Right lobe of liver (tissue), 6 donors: ENCODE measurements around the gene INMT. TPM values are rescaled to one million over a fixed set of nuclear protein-coding genes. Genes with fewer than 3 reads are reported as not detected.

Source experiments
- ATAC-seq, 4 donors: fragments of 200-7000 bp; cut with Tn5 transposase; one replicate each; pipeline ENCODE4 v1.9.1; 2020; ENCODE audit warnings: mild to moderate bottlenecking in 4 of 4, moderate library complexity in 4 of 4
- DNase-seq, 3 donors: peaks; one replicate each; pipeline ENCODE4 v3.0.0-alpha.2; 2020
- H3K27ac ChIP-seq, 3 donors: fragments of 200-600 bp; one replicate each; pipeline ENCODE4 v1.8.0; 2022
- H3K27me3 ChIP-seq, 2 donors: fragments of 200-600 bp; one replicate each; pipeline ENCODE4 v1.8.0; 2022
- H3K36me3 ChIP-seq, 4 donors: fragments of 200-600 bp; sonication (generic) in 1 of 4; one replicate each; pipeline versions ENCODE4 v1.5.1 to v1.8.0; 2017 to 2022; ENCODE audit warnings: control low read depth in 1 of 4
- H3K4me1 ChIP-seq, 4 donors: fragments of 200-600 bp; sonication (generic) in 1 of 4; one replicate each; pipeline versions ENCODE4 v1.5.1 to v1.8.0; 2017 to 2022; ENCODE audit warnings: control low read depth in 1 of 4
- H3K4me3 ChIP-seq, 3 donors: fragments of 200-600 bp; one replicate each; pipeline ENCODE4 v1.8.0; 2022
- H3K9me3 ChIP-seq, 4 donors: fragments of 200-600 bp; sonication (generic) in 1 of 4; one replicate each; pipeline versions ENCODE4 v1.5.1 to v1.8.0; 2017 to 2022; ENCODE audit warnings: control low read depth in 1 of 4
- POLR2A ChIP-seq: fragments of 450-650 bp; IDR thresholded peaks from one replicate; pipeline ENCODE4 v1.6.1; 2017; ENCODE audit warnings: antibody characterized with exemption, mild to moderate bottlenecking
- WGBS: methylation state at CpG from one replicate; pipeline ENCODE4 v1.1.6; 2018; ENCODE audit warnings: low coverage, low lambda C conversion rate; ENCODE audit not compliant: insufficient coverage; ENCODE audit errors: missing lambda C conversion rate; 5-methylcytosine and 5-hydroxymethylcytosine counted together
- intact Hi-C, 2 donors: fragments of 100-400 bp; cut with DNase I; formaldehyde crosslinking; loops; one replicate each; pipeline versions ENCODE4 v1.11.2 to v1.14.1; 2022
- long read RNA-seq: library from polyadenylated mRNA; unstranded; transcript quantifications from one replicate; pipeline ENCODE4 v2.0.0, GENCODE V29; 2019
- total RNA-seq, 6 experiments: library from RNA; depleted of rRNA in 2 of 6; stranded (reverse); fragments of >200 nt in 2 of 6; fragmentation: NEBNext Ultra II Directional in 3 of 6; extraction: Animal tissue kit (Norgen Biotek cat#: 25700) in 3 of 6; gene quantifications; one replicate each; pipeline versions ENCODE4 v1.1.0 to v1.2.4, GENCODE V29; 2016 to 2023
- TF ChIP-seq, protein P1 (sequence below), 4 donors: fragments of 200-600 bp in 3 of 4; fragments of 450-650 bp in 1 of 4; IDR thresholded peaks; one replicate each; pipeline versions ENCODE4 v1.5.1 to v1.8.0; 2016 to 2022; ENCODE audit warnings: antibody characterized with exemption in 4 of 4, mild to moderate bottlenecking in 2 of 4
- donor health status: DM: no; HTN: yes; CAD: no.
- donor health status: DM: no; HTN: no; CAD: no.
- donor health status: DM: no; HTN: no; CAD: no.
- donor health status: DM: no; HTN: yes; CAD: no.
- donor health status: DM: no; HTN: yes; CAD: no.

Gene INMT
- 10 to 100 TPM; 14.7 to 58.9 (median 35.5) TPM for total RNA-seq
- long read RNA-seq, partial matches to known transcripts, result 0 of 1 reads
- long read RNA-seq, other reads (novel, unspliced or antisense), result 1 of 1 reads

DNA sequence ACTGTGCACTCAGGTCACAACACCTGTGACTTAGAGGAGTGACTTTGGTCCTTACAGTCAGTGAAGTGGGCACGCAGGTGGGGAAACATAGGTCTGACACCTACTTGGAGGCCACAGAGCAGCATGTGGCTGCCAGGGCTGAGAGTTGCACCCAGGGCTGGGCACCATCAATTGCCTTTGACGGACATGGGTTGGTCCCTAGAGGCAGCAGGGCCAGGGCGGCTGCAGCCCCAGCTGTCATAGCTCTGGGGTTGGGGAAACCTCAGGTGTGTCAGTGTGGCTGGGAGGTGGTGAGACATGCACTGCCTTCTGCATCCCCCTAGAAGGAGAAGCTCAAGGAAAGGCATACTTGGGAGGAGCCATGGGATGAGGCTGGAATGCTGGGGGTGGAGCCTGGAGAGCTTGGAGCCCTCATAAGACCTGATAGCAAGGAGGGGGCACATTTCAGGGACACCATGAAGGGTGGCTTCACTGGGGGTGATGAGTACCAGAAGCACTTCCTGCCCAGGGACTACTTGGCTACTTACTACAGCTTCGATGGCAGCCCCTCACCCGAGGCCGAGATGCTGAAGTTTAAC, at the start of gene INMT:
Gene INMT (plus strand): TSS at position 440 of the 578 bp plus-strand sequence. CDS start 16 bp downstream, at position 456.
- H3K9me3 ChIP-seq, result no peaks in the 10 kb centered on the region
- H3K27ac ChIP-seq, result peak within 1 kb of the TSS; percentile 33 to 79 (median 40)
- no peaks in the 10 kb centered on the region for H3K27me3 ChIP-seq
- intact Hi-C loops, result no loop called here
- WGBS, result 50% methylated on average over 1 of the region's 6 CpGs
- ATAC-seq (peak; percentile 36 to 55 (median 44)), DNase-seq (no peak)
- TF ChIP-seq POLR2A, result peak; percentile 39
- TF ChIP-seq, protein P1, sequence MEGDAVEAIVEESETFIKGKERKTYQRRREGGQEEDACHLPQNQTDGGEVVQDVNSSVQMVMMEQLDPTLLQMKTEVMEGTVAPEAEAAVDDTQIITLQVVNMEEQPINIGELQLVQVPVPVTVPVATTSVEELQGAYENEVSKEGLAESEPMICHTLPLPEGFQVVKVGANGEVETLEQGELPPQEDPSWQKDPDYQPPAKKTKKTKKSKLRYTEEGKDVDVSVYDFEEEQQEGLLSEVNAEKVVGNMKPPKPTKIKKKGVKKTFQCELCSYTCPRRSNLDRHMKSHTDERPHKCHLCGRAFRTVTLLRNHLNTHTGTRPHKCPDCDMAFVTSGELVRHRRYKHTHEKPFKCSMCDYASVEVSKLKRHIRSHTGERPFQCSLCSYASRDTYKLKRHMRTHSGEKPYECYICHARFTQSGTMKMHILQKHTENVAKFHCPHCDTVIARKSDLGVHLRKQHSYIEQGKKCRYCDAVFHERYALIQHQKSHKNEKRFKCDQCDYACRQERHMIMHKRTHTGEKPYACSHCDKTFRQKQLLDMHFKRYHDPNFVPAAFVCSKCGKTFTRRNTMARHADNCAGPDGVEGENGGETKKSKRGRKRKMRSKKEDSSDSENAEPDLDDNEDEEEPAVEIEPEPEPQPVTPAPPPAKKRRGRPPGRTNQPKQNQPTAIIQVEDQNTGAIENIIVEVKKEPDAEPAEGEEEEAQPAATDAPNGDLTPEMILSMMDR (IDR thresholded peaks at IDR 0.05), result no peak
- H3K4me3 ChIP-seq, result peak within 1 kb of the TSS; percentile 4 to 43 (median 40)
- no peaks in the 10 kb centered on the region for H3K36me3 ChIP-seq
- no peaks in the 10 kb centered on the region for H3K4me1 ChIP-seq

DNA sequence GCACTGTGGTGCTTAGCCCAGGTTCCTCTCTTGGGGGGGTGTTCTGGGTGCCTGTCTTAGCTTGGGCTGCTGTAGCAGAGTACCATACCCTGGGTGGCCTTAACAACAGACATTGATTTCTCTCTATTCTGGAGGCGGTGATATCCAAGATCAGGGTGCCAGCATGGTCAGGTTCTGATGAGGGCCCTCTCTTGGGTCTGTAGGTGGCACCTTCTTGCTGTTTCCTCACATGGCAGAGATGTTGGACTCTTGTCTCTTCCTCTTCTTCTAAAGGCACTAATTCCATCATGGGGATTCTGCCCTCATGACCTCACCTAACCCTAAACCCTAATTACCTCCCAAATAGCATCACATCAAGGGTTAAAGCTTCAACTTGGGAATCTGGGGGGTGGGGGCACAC, 49.7 kb upstream of the INMT start:
- ATAC-seq (no peak), DNase-seq (no peak)
- WGBS, result no CpG with 5 or more reads among the region's 1 CpG
- H3K9me3 ChIP-seq, result no peaks in the 10 kb centered on the region
- TF ChIP-seq POLR2A, result no peak
- TF ChIP-seq, protein P1 (IDR thresholded peaks at IDR 0.05), result no peak
- H3K4me1 ChIP-seq, result no peaks in the 10 kb centered on the region
- H3K36me3 ChIP-seq, result no peaks in the 10 kb centered on the region
- no peaks in the 10 kb centered on the region for H3K27me3 ChIP-seq
- no peak overlapping the region for H3K4me3 ChIP-seq
- intact Hi-C loops, result no loop called here
- no peak overlapping the region for H3K27ac ChIP-seq

DNA sequence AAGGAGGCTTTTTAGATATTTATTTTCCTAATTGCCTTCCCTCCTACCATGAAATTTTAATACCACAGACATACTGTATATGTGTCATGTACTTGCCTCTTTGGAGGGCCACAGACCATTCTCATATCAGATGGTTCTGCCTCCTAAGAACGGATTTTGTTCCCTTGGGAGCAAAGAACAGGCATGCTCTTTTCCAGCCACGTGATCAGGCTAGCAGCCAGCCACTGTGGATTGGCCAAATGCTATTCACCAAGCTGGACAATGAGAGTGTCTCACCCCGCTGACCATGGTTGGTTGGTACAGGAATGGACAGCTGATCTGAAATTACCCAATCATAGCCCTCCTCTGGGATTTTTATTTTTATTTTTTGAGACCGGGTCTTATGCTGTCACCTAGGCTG, 48.2 kb upstream of the INMT start:
- no peaks in the 10 kb centered on the region for H3K9me3 ChIP-seq
- no peaks in the 10 kb centered on the region for H3K27me3 ChIP-seq
- intact Hi-C loops, result no loop called here
- WGBS, result 83% methylated on average over 1 of the region's 4 CpGs
- H3K27ac ChIP-seq, result no peak overlapping the region
- ATAC-seq (no peak), DNase-seq (no peak)
- no peak overlapping the region for H3K4me3 ChIP-seq
- TF ChIP-seq, protein P1 (IDR thresholded peaks at IDR 0.05), result no peak
- no peak for TF ChIP-seq POLR2A
- no peaks in the 10 kb centered on the region for H3K4me1 ChIP-seq
- no peaks in the 10 kb centered on the region for H3K36me3 ChIP-seq

DNA sequence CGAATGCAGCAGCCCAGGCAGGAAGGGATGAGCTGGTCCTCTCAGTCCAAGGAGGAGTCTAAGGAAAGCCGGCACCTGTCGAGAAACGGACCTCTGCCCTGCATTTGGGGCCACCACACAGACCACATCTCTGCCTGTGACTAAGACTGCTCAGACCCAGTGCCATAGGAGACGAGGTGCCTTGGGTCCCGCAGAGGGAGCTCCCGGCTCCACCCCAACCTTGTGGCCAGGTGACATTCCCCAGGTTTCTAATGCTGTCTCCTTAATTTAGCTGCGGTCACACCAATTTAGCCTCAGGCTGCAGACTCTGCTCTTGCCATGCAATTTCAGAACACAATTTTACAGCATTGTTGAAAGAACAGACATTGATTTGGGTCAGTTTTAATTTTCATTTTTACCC, 46.9 kb upstream of the INMT start:
- ATAC-seq, result no peak
- H3K4me1 ChIP-seq, result no peaks in the 10 kb centered on the region
- H3K36me3 ChIP-seq, result no peaks in the 10 kb centered on the region
- intact Hi-C loops, result no loop called here
- TF ChIP-seq POLR2A, result no peak
- TF ChIP-seq, protein P1 (IDR thresholded peaks at IDR 0.05), result no peak
- H3K27me3 ChIP-seq, result no peaks in the 10 kb centered on the region
- H3K4me3 ChIP-seq, result no peak overlapping the region
- whole genome bisulfite sequencing, result no CpG with 5 or more reads among the region's 8 CpGs
- H3K27ac ChIP-seq, result no peak overlapping the region
- no peaks in the 10 kb centered on the region for H3K9me3 ChIP-seq
- no peak for DNase-seq
